ACHN (cell line): ENCODE measurements around the gene UGT2A1.
"Not testable (repeated sequence)": the region's sequence is repeated elsewhere in the genome, so short reads cannot be mapped to it uniquely, and the experiment has no call there.

Experiments
- DNase-seq: peaks from one replicate; pipeline ENCODE4 v3.0.0-alpha.2; 2015
- in situ Hi-C: cut with HindIII; loops from 2 replicates; pipeline ENCODE4 v1.10.0; 2017; ENCODE audit warnings: low sequenced_read_pairs, low pct_ligation_motif_present, low pct_unique_long_range_greater_than_20kb

Gene UGT2A1

GRCh38 chr4:69653147-69653546 lies at the start of gene UGT2A1:
Gene UGT2A1 (minus strand): TSS chr4:69653247. CDS start chr4:69647644, 5,603 bp downstream.
- DNase-seq = no peak
- in situ Hi-C loops = no loop called here

- DNase-seq = no peak
- in situ Hi-C loops = no loop called here
Measured at GRCh38 chr4:69702201-69702600, 49.2 kb upstream of the UGT2A1 start.

- no peak for DNase-seq
- in situ Hi-C loops = no loop called here
Measured at GRCh38 chr4:69701696-69702095, 48.6 kb upstream of the UGT2A1 start.

GRCh38 chr4:69697536-69698242 lies 44.6 kb upstream of the UGT2A1 start:
- no peak for DNase-seq
- in situ Hi-C loops = no loop called here

GRCh38 chr4:69689599-69689998 lies 36.6 kb upstream of the UGT2A1 start:
- DNase-seq = peak; percentile 26
- in situ Hi-C loops = no loop called here

GRCh38 chr4:69684804-69685203 lies 31.8 kb upstream of the UGT2A1 start:
- in situ Hi-C loops = no loop called here

GRCh38 chr4:69668680-69669079 lies 15.6 kb upstream of the UGT2A1 start:
- DNase-seq = no peak
- in situ Hi-C loops = no loop called here

More at GRCh38 chr4:69684804-69685203, 31.8 kb upstream of the UGT2A1 start:
- no peak for DNase-seq

GRCh38 chr4:69664009-69664408 lies 11.0 kb upstream of the UGT2A1 start:
- in situ Hi-C loops, DNase-seq: not testable (repeated sequence)

GRCh38 chr4:69661130-69661803 lies 8.2 kb upstream of the UGT2A1 start:
- DNase-seq, in situ Hi-C loops: not testable (repeated sequence)

GRCh38 chr4:69658133-69658532 lies 5.1 kb upstream of the UGT2A1 start:
- in situ Hi-C loops = no loop called here
- DNase-seq = no peak

- in situ Hi-C loops = no loop called here
- DNase-seq = no peak
Measured at GRCh38 chr4:69656653-69657158, 3.7 kb upstream of the UGT2A1 start.

GRCh38 chr4:69650872-69651271 lies 2.2 kb downstream of the UGT2A1 start:
- in situ Hi-C loops = no loop called here
- DNase-seq = no peak

GRCh38 chr4:69649629-69650028 lies 3.4 kb downstream of the UGT2A1 start:
- no peak for DNase-seq
- in situ Hi-C loops = no loop called here

GRCh38 chr4:69649207-69649606 lies 3.8 kb downstream of the UGT2A1 start:
- in situ Hi-C loops = no loop called here
- DNase-seq = no peak

GRCh38 chr4:69642961-69643360 lies 10.1 kb downstream of the UGT2A1 start:
- in situ Hi-C loops = no loop called here

GRCh38 chr4:69640289-69640688 lies 12.8 kb downstream of the UGT2A1 start:
- no peak for DNase-seq
- in situ Hi-C loops = no loop called here

More at GRCh38 chr4:69642961-69643360, 10.1 kb downstream of the UGT2A1 start:
- no peak for DNase-seq

- no peak for DNase-seq
- in situ Hi-C loops = no loop called here
Measured at GRCh38 chr4:69639542-69639941, 13.5 kb downstream of the UGT2A1 start, which contains the start of gene UGT2A2. Gene UGT2A2 (minus strand): TSS chr4:69639642. CDS start chr4:69639640, 2 bp downstream.

- peak; percentile 47 for DNase-seq
- in situ Hi-C loops = no loop called here
Measured at GRCh38 chr4:69617083-69617694, 35.9 kb downstream of the UGT2A1 start.

- no peak for DNase-seq
- in situ Hi-C loops = no loop called here
Measured at GRCh38 chr4:69610484-69610883, 42.6 kb downstream of the UGT2A1 start.
